GM18951 (cell line): ENCODE data around the gene SIGMAR1.

Source experiments
- POLR2A ChIP-seq: IDR thresholded peaks from 4 replicates; pipeline ENCODE4 v1.6.1; 2011; ENCODE audit warnings: mild to moderate bottlenecking; ENCODE audit not compliant: insufficient read length, insufficient read depth; ENCODE audit errors: extremely low read depth
- in situ Hi-C: fragments of 300-500 bp; cut with MboI; formaldehyde crosslinking; loops from one replicate; pipeline ENCODE4 v1.12.0; 2022; ENCODE audit warnings: low sequenced_read_pairs, mixed read lengths, inconsistent platforms; ENCODE audit not compliant: unreplicated experiment

The SIGMAR1 gene

DNA sequence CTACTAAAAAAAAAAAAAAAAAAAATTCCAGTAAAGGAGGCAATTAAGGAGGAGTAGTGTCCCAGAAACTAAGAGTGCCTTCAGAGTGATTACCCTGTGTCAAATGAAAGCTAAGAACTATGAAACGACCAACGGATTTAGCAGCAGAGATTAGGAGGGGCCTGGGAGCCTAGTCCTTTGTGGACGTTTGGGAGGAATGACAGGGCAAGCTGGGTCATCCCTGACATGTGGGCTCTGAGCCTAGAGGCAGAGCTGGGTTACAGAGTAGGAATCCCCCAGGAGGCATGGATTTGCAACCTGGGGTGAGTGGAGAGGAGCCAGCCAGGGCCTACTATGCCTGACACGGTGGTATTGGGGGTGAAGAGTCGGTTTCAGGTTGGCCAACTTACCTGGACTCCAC lies 4.4 kb downstream of the SIGMAR1 start:
- TF ChIP-seq POLR2A: no peak
- in situ Hi-C loops: no loop called here

DNA sequence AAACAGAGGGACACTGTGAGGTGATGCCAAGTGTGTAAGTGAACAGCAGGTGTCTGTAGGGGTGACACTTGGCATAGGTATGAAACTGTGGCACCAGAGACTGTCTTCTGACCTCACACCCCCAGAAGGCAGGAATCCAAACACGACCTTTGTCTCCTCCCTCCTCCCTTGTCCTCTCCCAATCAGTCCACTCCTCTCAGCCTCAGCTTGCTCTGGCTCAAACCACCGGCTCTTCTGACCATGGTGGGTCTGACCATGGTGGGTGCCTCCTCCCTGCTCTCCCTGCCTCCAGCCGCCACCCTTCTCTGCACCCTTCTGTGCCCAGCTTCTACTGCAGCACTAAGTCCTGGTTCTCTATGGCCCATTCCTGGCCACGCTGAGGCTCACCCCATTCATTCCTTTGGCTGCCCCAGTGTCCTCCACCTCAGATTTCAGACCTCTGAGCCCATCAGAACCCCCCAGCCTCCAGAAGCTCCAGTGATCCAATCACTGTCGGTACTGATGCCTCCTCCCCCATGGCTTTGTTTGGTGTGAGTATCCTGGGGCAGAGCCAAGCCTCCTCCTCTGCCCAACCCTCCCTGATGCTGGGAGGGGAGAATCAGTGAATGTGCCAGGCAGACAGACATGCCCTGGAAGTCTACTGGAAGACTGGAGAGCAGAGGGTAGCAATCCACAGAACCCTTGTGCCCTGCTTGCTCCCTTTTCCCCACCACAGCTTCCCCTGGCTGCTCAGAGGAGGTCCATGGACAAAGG lies 7.0 kb downstream of the SIGMAR1 start:
- in situ Hi-C loops: no loop called here
- no peak for TF ChIP-seq POLR2A

DNA sequence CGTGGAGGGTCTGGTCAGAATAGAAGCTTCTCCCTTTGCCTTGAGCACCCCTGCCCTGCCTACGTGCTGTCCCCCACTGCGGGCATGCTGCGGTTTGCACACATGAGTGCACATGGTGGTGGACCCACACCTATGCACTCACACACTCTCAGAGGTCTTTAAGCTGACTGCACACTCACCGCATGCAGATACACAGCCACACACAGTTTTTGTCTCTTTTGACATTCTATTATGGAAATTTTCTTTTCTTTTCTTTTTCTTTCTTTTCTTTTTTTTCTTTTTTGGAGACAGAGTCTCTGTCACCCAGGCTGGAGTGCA lies 8.1 kb downstream of the SIGMAR1 start:
- TF ChIP-seq POLR2A: no peak
- in situ Hi-C loops: no loop called here

DNA sequence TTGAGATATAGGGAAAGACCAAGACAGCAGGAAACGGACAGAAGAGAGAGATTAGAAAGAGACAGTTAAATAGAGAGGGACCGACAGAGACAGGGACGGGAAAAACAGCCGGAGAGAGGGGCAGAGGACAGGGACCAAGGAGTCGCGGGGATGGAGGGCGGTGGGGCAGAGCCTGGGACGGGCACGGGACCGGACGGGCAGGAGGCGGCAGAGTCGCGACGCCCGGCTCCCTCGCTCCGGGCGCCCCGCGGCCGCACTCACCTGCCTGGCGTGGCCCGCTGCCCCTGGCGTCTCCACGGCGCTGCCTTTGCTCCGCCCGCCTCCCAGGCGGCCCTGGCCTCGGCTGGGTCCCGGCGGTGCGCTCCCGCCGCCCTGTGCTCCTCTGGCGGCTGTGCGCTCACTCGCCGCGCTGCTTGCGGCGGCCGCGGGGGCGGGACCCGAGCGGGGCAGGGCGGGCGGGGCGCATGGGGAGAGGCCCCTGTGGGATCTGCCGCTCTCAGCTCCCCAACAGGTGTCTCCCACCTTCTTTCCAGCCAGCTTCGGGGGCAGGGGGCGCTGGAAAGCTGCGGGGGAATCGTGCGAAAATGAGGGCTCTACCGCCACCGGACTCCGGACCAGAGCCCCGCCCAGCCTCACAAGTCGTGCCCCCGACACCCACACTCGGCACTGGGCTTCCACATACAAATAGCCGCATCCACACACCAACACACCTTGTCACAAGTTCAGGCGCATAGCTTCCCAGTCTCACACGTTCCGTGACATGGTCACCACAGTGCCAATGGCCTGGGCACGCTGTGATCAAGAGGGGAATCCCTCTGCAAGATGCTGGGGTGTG lies 8.7 kb downstream of the SIGMAR1 start, which contains the start of gene ARID3C:
Gene ARID3C, minus strand, starts transcription at position 411 of the 835 bp plus-strand sequence. CDS start 1,052 bp downstream, outside the sequence.
- in situ Hi-C loops: no loop called here

DNA sequence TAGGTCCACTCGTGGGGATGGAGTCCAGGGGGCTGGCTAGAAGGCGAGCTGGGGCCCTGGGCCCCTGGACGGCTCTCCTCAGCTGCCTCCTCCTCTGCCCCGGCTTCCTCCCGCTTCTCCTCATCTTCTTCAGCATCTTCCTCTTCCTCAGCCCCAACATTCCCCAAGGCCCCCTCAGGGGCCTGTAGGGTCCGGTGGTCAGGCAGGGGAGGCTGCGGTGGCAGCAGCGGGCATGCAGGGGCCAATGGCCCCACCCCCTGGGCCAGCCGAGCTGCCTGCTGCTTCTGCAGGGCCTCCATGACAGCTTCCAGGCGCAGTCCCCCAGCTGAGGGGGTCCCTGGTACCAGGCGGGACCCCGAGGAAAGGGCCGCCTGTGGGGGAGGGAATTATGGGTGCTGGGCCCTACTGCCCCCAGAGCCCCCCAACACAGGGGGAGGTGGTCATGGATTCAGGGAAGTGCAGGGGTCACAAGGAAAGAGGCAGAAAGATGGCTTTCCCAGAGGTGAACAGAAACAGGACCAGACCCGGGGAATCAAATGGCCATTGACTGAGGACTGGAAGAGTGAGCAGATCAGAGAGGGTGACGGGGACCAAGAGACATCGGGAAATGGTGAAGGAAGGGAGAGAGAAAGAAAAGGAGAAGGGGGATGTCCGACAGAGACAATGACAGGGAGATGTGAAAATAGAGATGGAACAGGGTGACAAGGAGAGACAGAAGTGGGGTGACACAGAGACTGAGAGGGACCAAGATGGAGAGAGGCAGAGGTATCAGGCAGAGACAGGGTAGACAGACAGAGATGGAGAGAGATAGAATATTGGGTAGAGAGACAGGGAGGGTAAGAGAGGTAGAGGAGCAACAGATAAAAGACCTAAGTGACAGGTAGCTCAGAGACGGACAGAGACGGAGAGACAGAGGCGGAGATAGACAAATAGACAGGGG lies 9.6 kb downstream of the SIGMAR1 start:
- no peak for TF ChIP-seq POLR2A
- in situ Hi-C loops: no loop called here

More for the DNA sequence above, 8.7 kb downstream of the SIGMAR1 start, which contains the start of gene ARID3C:
- TF ChIP-seq POLR2A: no peak

DNA sequence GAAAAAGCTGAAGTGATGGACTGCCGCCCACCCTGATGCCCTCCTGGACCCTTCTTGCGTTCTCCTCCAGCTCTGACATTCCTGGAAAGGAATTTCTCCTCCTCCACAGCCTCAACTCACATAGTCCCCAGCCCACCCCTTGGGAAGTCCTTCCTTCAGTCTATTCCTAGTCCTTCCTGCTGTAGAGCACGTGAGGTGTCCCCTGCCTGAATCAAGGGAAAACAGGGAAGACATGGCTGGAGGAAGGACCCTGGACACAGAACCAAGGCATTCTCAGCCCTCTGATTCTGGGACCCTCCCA lies 12.5 kb downstream of the SIGMAR1 start:
- no peak for TF ChIP-seq POLR2A
- in situ Hi-C loops: no loop called here

DNA sequence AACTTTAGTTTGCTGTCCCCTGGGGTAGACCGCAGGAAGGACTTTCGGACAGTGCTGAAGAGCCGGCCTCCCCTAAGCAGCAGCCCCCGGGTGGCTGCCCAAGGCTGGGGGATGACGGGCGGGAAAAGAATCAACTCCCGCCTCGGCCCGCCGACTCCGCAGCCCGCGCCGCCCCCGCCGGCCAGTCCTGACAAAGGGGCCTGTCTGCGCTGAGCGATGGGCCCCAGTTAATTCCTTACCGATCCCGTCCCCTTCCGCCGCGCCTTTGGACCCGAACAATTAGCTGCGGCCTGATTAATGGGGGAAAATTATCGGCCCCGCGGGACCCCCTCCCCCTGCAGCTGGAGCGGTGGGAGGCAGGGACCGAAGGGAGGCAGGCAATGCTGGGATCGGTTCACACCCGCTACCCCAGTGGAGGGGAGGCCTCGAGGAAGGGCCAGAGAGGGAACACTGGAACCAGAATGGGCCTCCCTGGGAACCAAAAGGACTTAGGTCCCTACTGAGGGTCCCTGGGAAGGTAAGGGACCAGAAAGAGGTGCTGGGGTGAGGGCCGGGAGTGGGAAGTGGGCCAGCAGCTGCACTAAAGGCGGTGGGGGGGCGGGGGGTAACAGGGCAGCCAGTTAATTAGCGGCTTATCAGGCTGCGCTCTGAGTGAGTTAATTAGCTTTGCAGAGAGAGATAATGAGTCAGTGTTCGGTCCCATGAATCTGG lies 13.0 kb downstream of the SIGMAR1 start:
- in situ Hi-C loops: no loop called here
- no peak for TF ChIP-seq POLR2A

DNA sequence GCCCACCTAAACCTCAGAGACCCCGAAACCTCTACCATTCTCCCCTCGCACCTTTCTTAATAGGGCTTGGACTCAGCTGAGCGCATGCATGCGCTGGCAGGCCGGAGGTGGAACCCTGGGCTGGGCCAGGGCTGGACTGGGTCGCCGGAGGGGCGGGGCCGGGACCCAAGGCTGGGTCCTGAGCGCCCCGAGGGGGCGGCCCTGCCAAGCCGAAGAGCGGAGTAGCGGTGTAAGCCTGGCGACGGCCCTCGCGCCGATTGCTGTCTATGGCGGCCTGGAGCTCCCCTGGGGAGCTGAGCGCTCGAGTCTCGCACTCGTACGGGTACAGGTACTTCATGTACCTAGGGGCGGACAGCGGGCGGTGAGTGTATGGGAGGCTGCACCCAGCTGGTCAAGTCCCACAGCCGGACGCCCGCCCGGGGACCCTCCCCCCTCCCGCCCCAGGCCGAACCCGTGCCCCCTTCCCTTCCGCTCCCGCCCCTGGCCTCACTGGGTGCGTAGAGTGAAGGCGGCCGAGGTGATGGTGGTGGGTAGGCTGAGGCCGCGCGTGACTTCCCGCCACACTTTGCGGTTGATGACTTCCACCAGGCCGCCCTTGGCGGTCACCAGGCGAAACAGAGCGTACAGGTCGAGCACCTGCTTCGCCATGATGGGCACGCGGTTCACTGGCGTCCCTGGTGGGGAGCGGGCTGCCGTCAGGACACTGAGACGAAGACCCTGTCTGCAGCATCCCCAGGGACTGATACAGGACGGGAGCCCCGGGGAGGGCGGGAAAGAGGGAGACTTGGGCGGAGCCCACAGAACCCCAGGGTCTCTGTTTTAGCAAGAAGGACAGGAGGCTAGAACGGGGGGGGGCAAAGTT lies 14.0 kb downstream of the SIGMAR1 start:
- in situ Hi-C loops: no loop called here
- no peak for TF ChIP-seq POLR2A

DNA sequence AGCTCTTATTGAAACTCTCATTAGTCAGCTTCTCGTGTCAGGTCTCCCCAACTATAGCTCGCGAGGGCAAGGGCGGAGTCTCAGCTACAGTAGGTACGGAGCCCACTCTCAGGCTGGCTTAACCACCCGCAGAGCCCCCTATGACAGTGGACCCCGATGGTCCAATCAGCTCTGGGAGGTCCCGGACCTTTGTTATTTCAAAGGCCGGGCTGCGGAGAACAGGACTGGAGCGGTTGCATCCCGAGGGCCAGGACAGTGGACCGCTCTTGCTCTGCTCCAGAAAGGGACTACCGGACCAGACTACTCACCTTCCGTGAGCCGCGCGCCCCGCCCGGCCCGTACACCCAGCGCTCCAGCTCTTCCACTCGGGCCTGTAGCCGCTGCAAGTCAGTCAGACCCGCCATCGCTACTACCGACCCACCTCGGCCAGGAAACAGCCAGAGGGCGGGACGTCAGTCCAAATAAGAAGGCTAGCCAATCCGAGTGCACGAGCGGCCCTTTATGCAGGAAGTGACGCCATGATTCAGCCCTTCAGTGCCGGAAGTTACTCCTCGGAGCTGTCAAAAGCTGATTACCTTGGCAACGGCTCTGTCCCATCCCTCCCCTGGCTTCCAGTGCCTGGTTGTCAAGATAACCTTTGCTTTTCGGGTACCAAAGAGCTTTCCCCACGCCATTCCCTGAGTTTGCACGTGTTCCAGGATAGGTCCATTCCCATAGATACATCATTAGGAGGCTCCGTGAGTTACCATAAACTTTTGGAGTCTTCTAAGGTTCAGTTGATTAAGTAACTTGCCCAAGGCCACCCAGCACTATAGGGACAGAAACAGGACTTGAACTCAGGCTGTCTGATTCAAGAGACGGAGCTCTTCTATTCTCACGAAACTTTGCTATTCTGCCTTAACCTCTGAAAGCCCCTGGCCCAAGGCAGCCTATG lies 17.3 kb downstream of the SIGMAR1 start, which contains the start of gene DCTN3:
Gene DCTN3, minus strand, starts transcription at position 435 of the 934 bp plus-strand sequence. Its CDS starts 31 bp downstream, at position 404.
- in situ Hi-C loops: no loop called here
- TF ChIP-seq POLR2A: peak; percentile 77

DNA sequence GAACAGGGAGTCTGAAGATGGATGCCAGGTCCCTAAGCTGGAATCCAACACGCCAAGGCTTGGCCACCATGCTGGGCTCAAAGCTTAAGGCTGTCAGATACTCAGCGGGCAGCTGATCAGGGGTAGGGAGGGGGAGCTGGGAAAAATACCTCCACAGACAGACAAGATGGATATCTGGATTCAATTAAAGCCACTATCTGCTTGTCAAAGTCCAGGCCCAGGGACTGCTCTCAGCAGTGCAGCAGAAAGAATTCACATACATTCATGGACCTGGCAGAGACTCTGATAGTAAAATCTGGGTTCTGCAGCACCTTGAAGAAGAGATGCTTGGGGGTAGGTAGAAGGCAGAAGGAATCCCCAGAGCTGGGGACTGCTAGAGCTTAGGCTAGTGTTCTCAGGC lies 22.5 kb downstream of the SIGMAR1 start:
- TF ChIP-seq POLR2A: no peak
- in situ Hi-C loops: no loop called here
